Ovary (tissue), 3 donors: ENCODE data around the gene LRRC57.

Experiments used
- POLR2A ChIP-seq: fragments of 450-650 bp; IDR thresholded peaks from one replicate; pipeline ENCODE4 v1.6.1; 2017; ENCODE audit warnings: antibody characterized with exemption, mild to moderate bottlenecking, moderate library complexity
- TF ChIP-seq, protein P1 (sequence below), 3 donors: fragments of 450-650 bp in 2 of 3; fragments of 200-600 bp in 1 of 3; IDR thresholded peaks; one replicate each; pipeline versions ENCODE4 v1.5.1 to v1.8.0; 2016 to 2022; ENCODE audit warnings: antibody characterized with exemption in 3 of 3, mild to moderate bottlenecking in 1 of 3
- donor health status: DM: no; HTN: no; CAD: no.

DNA sequence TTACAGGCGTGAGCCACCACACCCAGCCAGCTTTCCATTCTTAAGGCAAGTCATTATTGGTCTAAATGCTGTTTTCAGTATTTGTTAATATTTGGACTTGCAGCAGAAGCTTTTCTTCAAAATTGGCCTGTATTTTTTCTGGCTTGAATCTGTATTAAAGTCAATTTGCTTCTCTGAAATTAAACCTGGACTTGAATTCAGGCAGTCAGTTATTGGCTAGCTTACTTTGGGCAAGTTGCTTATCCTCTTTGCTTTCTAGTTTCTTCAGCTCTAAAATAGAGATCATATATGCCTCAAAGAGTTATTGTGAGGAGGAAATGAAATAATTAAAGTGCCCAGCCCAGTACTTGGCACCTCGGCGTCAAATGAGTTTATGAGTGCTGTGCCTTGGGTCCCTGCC lies 44.1 kb upstream of the LRRC57 start:
- TF ChIP-seq, protein P1, sequence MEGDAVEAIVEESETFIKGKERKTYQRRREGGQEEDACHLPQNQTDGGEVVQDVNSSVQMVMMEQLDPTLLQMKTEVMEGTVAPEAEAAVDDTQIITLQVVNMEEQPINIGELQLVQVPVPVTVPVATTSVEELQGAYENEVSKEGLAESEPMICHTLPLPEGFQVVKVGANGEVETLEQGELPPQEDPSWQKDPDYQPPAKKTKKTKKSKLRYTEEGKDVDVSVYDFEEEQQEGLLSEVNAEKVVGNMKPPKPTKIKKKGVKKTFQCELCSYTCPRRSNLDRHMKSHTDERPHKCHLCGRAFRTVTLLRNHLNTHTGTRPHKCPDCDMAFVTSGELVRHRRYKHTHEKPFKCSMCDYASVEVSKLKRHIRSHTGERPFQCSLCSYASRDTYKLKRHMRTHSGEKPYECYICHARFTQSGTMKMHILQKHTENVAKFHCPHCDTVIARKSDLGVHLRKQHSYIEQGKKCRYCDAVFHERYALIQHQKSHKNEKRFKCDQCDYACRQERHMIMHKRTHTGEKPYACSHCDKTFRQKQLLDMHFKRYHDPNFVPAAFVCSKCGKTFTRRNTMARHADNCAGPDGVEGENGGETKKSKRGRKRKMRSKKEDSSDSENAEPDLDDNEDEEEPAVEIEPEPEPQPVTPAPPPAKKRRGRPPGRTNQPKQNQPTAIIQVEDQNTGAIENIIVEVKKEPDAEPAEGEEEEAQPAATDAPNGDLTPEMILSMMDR (IDR thresholded peaks at IDR 0.05) = no peak
- TF ChIP-seq POLR2A = no peak
